SK-N-SH (cell line): Measurements from ENCODE around the gene PRDM15. TPM values are rescaled to one million over a fixed set of nuclear protein-coding genes. Genes with fewer than 3 reads are reported as not detected.

Experiments
- CTCF ChIA-PET: fragments of 300-600, 350-600 bp; formaldehyde crosslinking; extraction: SDS; loops from one replicate; lab custom pipeline; 2021; lab: Yijun Ruan, JAX
- POLR2A ChIA-PET: fragments of 350-600 bp; sonication (Branson Sonifier 250); formaldehyde crosslinking; extraction: SDS; loops from one replicate; lab custom pipeline; 2020; ENCODE audit warnings: antibody characterized with exemption, inconsistent platforms; lab: Yijun Ruan, JAX
- DNase-seq: peaks from one replicate; pipeline ENCODE4 v3.0.0; 2012
- H2AFZ ChIP-seq: fragments of 200-600 bp; sonication (generic); 2 replicates; pipeline ENCODE4 v1.8.1; 2016; ENCODE audit warnings: antibody characterized with exemption, mild to moderate bottlenecking, low read depth
- H3F3A ChIP-seq: fragments of 200-600 bp; sonication (generic); replicated peaks from 2 replicates; pipeline ENCODE3; 2016; ENCODE audit warnings: antibody characterized with exemption, mild to moderate bottlenecking; ENCODE audit not compliant: insufficient read depth
- H3K27ac ChIP-seq, 2 experiments: fragments of 200-500 bp in 1 of 2; fragments of 200-600 bp in 1 of 2; sonication (Bioruptor generic) in 1 of 2; sonication (generic), shearing (Covaris generic) in 1 of 2; 2 replicates each; pipeline versions ENCODE4 v1.5.1 to v1.6.1; 2014 to 2016; ENCODE audit warnings: low read depth in 2 of 2, inconsistent platforms in 1 of 2, low read length in 1 of 2, mild to moderate bottlenecking in 1 of 2, mixed read lengths in 1 of 2
- H3K27me3 ChIP-seq: fragments of 200-600 bp; sonication (generic), shearing (Covaris generic); 2 replicates; pipeline ENCODE4 v1.6.1; 2016; ENCODE audit warnings: mixed run types; ENCODE audit not compliant: insufficient read depth
- H3K36me3 ChIP-seq, 2 experiments: fragments of 200-500 bp in 1 of 2; fragments of 200-600 bp in 1 of 2; sonication (Bioruptor generic) in 1 of 2; sonication (generic) in 1 of 2; replicated peaks in 1 of 2; 2 replicates each; pipeline versions ENCODE3 to v1.5.1; 2014 to 2016; ENCODE audit warnings: low read length in 1 of 2, mild to moderate bottlenecking in 1 of 2; ENCODE audit not compliant: insufficient read depth in 2 of 2, control insufficient read depth in 1 of 2
- H3K4me1 ChIP-seq, 2 experiments: fragments of 200-500 bp in 1 of 2; fragments of 200-600 bp in 1 of 2; sonication (Bioruptor generic) in 1 of 2; sonication (generic), shearing (Covaris generic) in 1 of 2; 2 replicates each; pipeline versions ENCODE4 v1.5.1 to v1.6.1; 2014 to 2016; ENCODE audit warnings: low read depth in 1 of 2, low read length in 1 of 2, mixed run types in 1 of 2; ENCODE audit not compliant: insufficient read depth in 2 of 2, control insufficient read depth in 1 of 2
- H3K4me2 ChIP-seq: fragments of 200-600 bp; sonication (generic), shearing (Covaris generic); 2 replicates; pipeline ENCODE4 v1.6.1; 2017; ENCODE audit warnings: mixed run types
- H3K4me3 ChIP-seq, 2 experiments: fragments of 200-500 bp in 1 of 2; fragments of 200-600 bp in 1 of 2; sonication (Bioruptor generic) in 1 of 2; sonication (generic), shearing (Covaris generic) in 1 of 2; 2 replicates each; pipeline versions ENCODE4 v1.5.1 to v1.8.1; 2014 to 2016; ENCODE audit warnings: low read depth in 2 of 2, inconsistent platforms in 1 of 2, low read length in 1 of 2, mild to moderate bottlenecking in 1 of 2, mixed read lengths in 1 of 2, moderate library complexity in 1 of 2
- H3K79me2 ChIP-seq: fragments of 200-600 bp; sonication (generic); 2 replicates; pipeline ENCODE4 v1.8.1; 2017; ENCODE audit warnings: mild to moderate bottlenecking; ENCODE audit not compliant: insufficient read depth
- H3K9ac ChIP-seq: fragments of 200-600 bp; sonication (generic); 2 replicates; pipeline ENCODE4 v1.6.1; 2017; ENCODE audit warnings: mixed run types
- H3K9me2 ChIP-seq: fragments of 200-600 bp; sonication (generic); 2 replicates; pipeline ENCODE4 v1.6.1; 2017; ENCODE audit warnings: mixed run types
- H3K9me3 ChIP-seq: fragments of 200-600 bp; sonication (generic); 2 replicates; pipeline ENCODE4 v1.6.1; 2017; ENCODE audit warnings: mixed run types, mild to moderate bottlenecking, moderate library complexity
- H4K20me1 ChIP-seq: fragments of 200-600 bp; sonication (generic); 2 replicates; pipeline ENCODE4 v1.6.1; 2017; ENCODE audit warnings: mild to moderate bottlenecking, mixed run types; ENCODE audit not compliant: insufficient read depth
- ELF1 ChIP-seq: IDR thresholded peaks from 2 replicates; pipeline ENCODE4 v1.4.0; 2012
- EP300 ChIP-seq, 2 experiments: IDR thresholded peaks; 2 replicates each; pipeline versions ENCODE4 v1.4.0 to v1.6.1; 2012; ENCODE audit warnings: borderline replicate concordance in 1 of 2, low read depth in 1 of 2, low read length in 1 of 2
- FOSL2 ChIP-seq: IDR thresholded peaks from 2 replicates; pipeline ENCODE4 v1.4.0; 2012; ENCODE audit warnings: low read depth, mild to moderate bottlenecking, moderate library complexity, borderline replicate concordance
- FOXJ3 ChIP-seq: sonication (generic); formaldehyde crosslinking; IDR thresholded peaks from 2 replicates; pipeline ENCODE4 v1.5.1; 2020; ENCODE audit warnings: mild to moderate bottlenecking, missing genetic modification reagents
- FOXM1 ChIP-seq: IDR thresholded peaks from 2 replicates; pipeline ENCODE4 v1.4.0; 2012; ENCODE audit warnings: low read depth, mild to moderate bottlenecking
- IRF3 ChIP-seq: fragments of 150-350 bp; IDR thresholded peaks from 2 replicates; pipeline ENCODE4 v1.6.1; 2016; ENCODE audit warnings: mild to moderate bottlenecking, low read depth, low read length
- MAX ChIP-seq: IDR thresholded peaks from 2 replicates; pipeline ENCODE4 v1.4.0; 2012; ENCODE audit warnings: low read depth
- MEF2A ChIP-seq: IDR thresholded peaks from 2 replicates; pipeline ENCODE4 v1.4.0; 2012; ENCODE audit warnings: low read depth, borderline replicate concordance
- NRF1 ChIP-seq: IDR thresholded peaks from 2 replicates; pipeline ENCODE4 v1.6.1; 2012; ENCODE audit warnings: low read depth, mild to moderate bottlenecking, low read length
- POLR2AphosphoS5 ChIP-seq: IDR thresholded peaks from 2 replicates; pipeline ENCODE4 v1.6.1; 2012; ENCODE audit warnings: low read depth, low read length
- REST ChIP-seq: IDR thresholded peaks from 2 replicates; pipeline ENCODE4 v1.6.1; 2012; ENCODE audit warnings: mild to moderate bottlenecking, low read depth, low read length, moderate library complexity
- RXRA ChIP-seq: IDR thresholded peaks from 2 replicates; pipeline ENCODE4 v1.4.0; 2012; ENCODE audit warnings: low read depth, mild to moderate bottlenecking, borderline replicate concordance
- TCF12 ChIP-seq: IDR thresholded peaks from 2 replicates; pipeline ENCODE4 v1.4.0; 2012
- TEAD4 ChIP-seq: IDR thresholded peaks from 2 replicates; pipeline ENCODE4 v1.4.0; 2012; ENCODE audit warnings: mild to moderate bottlenecking, borderline replicate concordance; ENCODE audit not compliant: insufficient read depth
- USF1 ChIP-seq: IDR thresholded peaks from 2 replicates; pipeline ENCODE4 v1.4.0; 2012; ENCODE audit warnings: low read depth, borderline replicate concordance
- ZBTB33 ChIP-seq: IDR thresholded peaks from 2 replicates; pipeline ENCODE4 v1.4.0; 2012; ENCODE audit warnings: low read depth, borderline replicate concordance
- WGBS: methylation state at CpG from one replicate; pipeline ENCODE4 v1.1.6; 2017; ENCODE audit warnings: low lambda C conversion rate; 5-methylcytosine and 5-hydroxymethylcytosine counted together
- polyA plus RNA-seq, 3 experiments: library from polyadenylated mRNA; depleted of rRNA; stranded (reverse); fragments of >200 nt; gene quantifications; 2 replicates each; pipeline ENCODE4 v1.2.3, GENCODE V29; 2012

Gene PRDM15
- polyA plus RNA-seq, 1 of the 3 experiments (the other 2 are of a cell fraction): 7.0 TPM

- no peaks in the 10 kb centered on the region for H3K4me1 ChIP-seq
- no peaks in the 10 kb centered on the region for H3F3A ChIP-seq
- H3K4me3 ChIP-seq: no peak overlapping the region
- no peaks in the 10 kb centered on the region for H3K9me3 ChIP-seq
- 99% methylated on average over 11 of the region's 13 CpGs for WGBS
- H3K36me3 ChIP-seq: peaks cover 3 to 29% of the 10 kb centered on the region in 2 experiments
- no peak overlapping the region for H3K27ac ChIP-seq
- no peaks in the 10 kb centered on the region for H3K9me2 ChIP-seq
- no peak for DNase-seq
- no peak overlapping the region for H3K4me2 ChIP-seq
- POLR2A ChIA-PET: no interaction called here
- H3K9ac ChIP-seq: no peak overlapping the region
- no peaks in the 10 kb centered on the region for H3K27me3 ChIP-seq
- TF ChIP-seq TEAD4 (no peak), RXRA (no peak), FOXM1 (no peak), POLR2AphosphoS5 (no peak), EP300 (IDR thresholded peaks at IDR 0.05; ENCODE audit: borderline replicate concordance in 1 of 2, low read depth in 1 of 2, low read length in 1 of 2) (no peak), IRF3 (no peak), USF1 (no peak), NRF1 (no peak), ZBTB33 (no peak), FOXJ3 (CRISPR knock-in tag) (no peak), ELF1 (no peak), MAX (no peak), TCF12 (no peak), FOSL2 (no peak), MEF2A (no peak), REST (no peak)
- CTCF ChIA-PET: interaction anchor here (1.9 to 3.2 kb wide), 2 partner anchors 13 to 14 kb away, joined by 8 to 15 read pairs; no protein-coding TSS in a partner anchor
- no peaks in the 10 kb centered on the region for H4K20me1 ChIP-seq
- no peak overlapping the region for H2AFZ ChIP-seq
- no peaks in the 10 kb centered on the region for H3K79me2 ChIP-seq
These were observed 75.8 kb downstream of the PRDM15 start for GRCh38 chr21:41803316-41803715.
